ENCODE data around the gene EMB. TPM values are rescaled to one million over a fixed set of nuclear protein-coding genes. Genes with fewer than 3 reads are reported as not detected.
"Not testable (repeated sequence)": the region's sequence is repeated elsewhere in the genome, so short reads cannot be mapped to it uniquely, and the experiment has no call there.

EMB gene
- total and polyA plus RNA-seq, 2 experiments from 2014 or later = 24.6 to 40.0 TPM

GRCh38 chr5:50462579-50462978 lies 21.5 kb upstream of the EMB start:
- H3K27ac Mint-ChIP-seq; H3K27me3 Mint-ChIP-seq (ENCODE audit: insufficient read depth, low read depth, poor library complexity); H3K4me3 ChIP-seq: not testable (repeated sequence)

DNA sequence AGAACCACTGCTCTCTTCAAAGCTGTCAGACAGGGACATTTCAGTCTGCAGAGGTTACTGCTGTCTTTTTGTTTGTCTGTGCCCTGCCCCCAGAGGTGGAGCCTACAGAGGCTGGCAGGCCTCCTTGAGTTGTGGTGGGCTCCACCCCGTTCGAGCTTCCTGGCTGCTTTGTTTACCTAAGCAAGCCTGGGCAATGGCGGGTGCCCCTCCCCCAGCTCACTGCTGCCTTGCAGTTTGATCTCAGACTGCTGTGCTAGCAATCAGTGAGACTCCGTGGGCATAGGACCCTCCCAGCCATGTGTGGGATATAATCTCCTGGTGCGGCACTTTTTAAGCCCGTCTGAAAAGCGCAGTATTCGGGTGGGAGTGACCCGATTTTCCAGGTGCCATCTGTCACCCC lies 17.3 kb upstream of the EMB start:
- H3K36me3 Mint-ChIP-seq (ENCODE audit: low read depth); H2AFZ ChIP-seq; DNase-seq (ENCODE audit: low spot score); H3K36me3 ChIP-seq (ENCODE audit: insufficient read depth); H3K4me3 Mint-ChIP-seq; H3K4me3 ChIP-seq; H3K4me1 ChIP-seq (ENCODE audit: insufficient read depth); H3K27ac Mint-ChIP-seq; H3K27ac ChIP-seq (ENCODE audit: low read depth); H3F3A ChIP-seq (replicated peaks; ENCODE audit: low read depth); H3K27me3 Mint-ChIP-seq (ENCODE audit: insufficient read depth, low read depth, poor library complexity); H4K20me1 ChIP-seq (replicated peaks; ENCODE audit: insufficient read depth); H3K9me2 ChIP-seq (ENCODE audit: insufficient read depth); H3K79me2 ChIP-seq (replicated peaks; ENCODE audit: insufficient read depth); H3K4me1 Mint-ChIP-seq; ATAC-seq; H3K27me3 ChIP-seq (ENCODE audit: insufficient read depth); H3K4me2 ChIP-seq: not testable (repeated sequence)
- peaks cover 51% of the 10 kb centered on the region for H3K9me3 Mint-ChIP-seq

More at GRCh38 chr5:50462579-50462978, 21.5 kb upstream of the EMB start:
- H3K79me2 ChIP-seq (replicated peaks; ENCODE audit: insufficient read depth); H3K27me3 ChIP-seq (ENCODE audit: insufficient read depth); H3K4me3 Mint-ChIP-seq; H3F3A ChIP-seq (replicated peaks; ENCODE audit: low read depth); H4K20me1 ChIP-seq (replicated peaks; ENCODE audit: insufficient read depth); H3K9me2 ChIP-seq (ENCODE audit: insufficient read depth); H3K36me3 ChIP-seq (ENCODE audit: insufficient read depth); H3K4me1 Mint-ChIP-seq; DNase-seq (ENCODE audit: low spot score); H3K27ac ChIP-seq (ENCODE audit: low read depth); ATAC-seq; H2AFZ ChIP-seq; H3K4me1 ChIP-seq (ENCODE audit: insufficient read depth); H3K4me2 ChIP-seq: not testable (repeated sequence)
- H3K36me3 Mint-ChIP-seq (ENCODE audit: low read depth) = peaks cover 13% of the 10 kb centered on the region; the same call in 1 of the 3 replicates
- peaks cover 36% of the 10 kb centered on the region for H3K9me3 Mint-ChIP-seq

DNA sequence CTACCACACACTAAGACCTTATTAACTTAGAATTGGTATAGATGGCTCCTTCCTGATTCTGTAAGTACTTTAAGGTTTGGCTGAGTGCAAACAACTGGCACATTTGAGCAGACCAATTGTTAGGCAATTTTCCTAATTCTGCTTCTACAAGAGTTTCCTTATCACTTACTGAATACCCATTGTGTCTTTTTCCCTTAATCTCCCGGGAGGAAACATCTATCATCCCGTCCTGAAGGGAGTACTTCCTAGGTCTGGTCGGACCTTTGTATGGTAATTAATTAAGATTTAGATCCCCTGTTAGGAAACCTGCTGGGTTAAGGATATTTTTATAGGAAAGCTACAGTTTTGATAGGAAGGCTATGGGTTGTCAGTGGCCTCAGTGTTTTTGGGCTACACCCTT lies 8.2 kb upstream of the EMB start:
- not testable (repeated sequence) for H3K36me3 ChIP-seq (ENCODE audit: insufficient read depth); H3K4me1 Mint-ChIP-seq; H3K27me3 ChIP-seq (ENCODE audit: insufficient read depth); H3K9me2 ChIP-seq (ENCODE audit: insufficient read depth); H3K79me2 ChIP-seq (replicated peaks; ENCODE audit: insufficient read depth); H3K27ac ChIP-seq (ENCODE audit: low read depth); H3K4me2 ChIP-seq; H3K4me1 ChIP-seq (ENCODE audit: insufficient read depth); H3K27ac Mint-ChIP-seq; DNase-seq (ENCODE audit: low spot score); H3K4me3 ChIP-seq; H3K4me3 Mint-ChIP-seq; H3K27me3 Mint-ChIP-seq (ENCODE audit: insufficient read depth, low read depth, poor library complexity); H4K20me1 ChIP-seq (replicated peaks; ENCODE audit: insufficient read depth); ATAC-seq; H3K36me3 Mint-ChIP-seq (ENCODE audit: low read depth); H3F3A ChIP-seq (replicated peaks; ENCODE audit: low read depth)
- 0 out of 2 replicates have a peak overlapping the region, but pooled peaks have one; percentile 38 for H2AFZ ChIP-seq
- peaks cover 29% of the 10 kb centered on the region for H3K9me3 Mint-ChIP-seq

DNA sequence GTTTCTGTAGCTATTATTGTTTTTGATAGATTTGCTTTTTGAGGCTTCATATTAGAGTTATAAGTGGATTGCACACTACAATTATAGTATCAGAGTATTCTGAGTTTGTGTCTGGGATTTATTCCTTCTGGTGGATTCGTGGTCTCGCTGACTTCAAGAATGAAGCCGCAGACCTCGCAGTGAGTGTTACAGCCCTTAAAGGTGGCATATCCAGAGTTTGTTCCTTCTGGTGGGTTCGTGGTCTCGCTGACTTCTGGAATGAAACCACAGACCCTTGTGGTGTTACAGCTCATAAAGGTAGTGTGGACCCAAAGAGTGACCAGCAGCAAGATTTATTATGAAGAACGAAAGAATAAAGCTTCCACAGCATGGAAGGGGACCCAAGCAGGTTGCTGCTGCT lies 6.9 kb upstream of the EMB start:
- H3K4me1 Mint-ChIP-seq = no peaks in the 10 kb centered on the region
- peaks cover 17% of the 10 kb centered on the region for H3K9me3 Mint-ChIP-seq
- H3K27ac Mint-ChIP-seq = no peak overlapping the region
- no peak overlapping the region for H3K4me3 Mint-ChIP-seq
- no peak for ATAC-seq
- Histone ChIP-seq H3K4me3 (no peak overlapping the region), H3K79me2 (replicated peaks; ENCODE audit: insufficient read depth) (no peaks in the 10 kb centered on the region), H3K27ac (ENCODE audit: low read depth) (no peak overlapping the region), H3K4me1 (ENCODE audit: insufficient read depth) (no peaks in the 10 kb centered on the region), H3K4me2 (no peak overlapping the region), H3F3A (replicated peaks; ENCODE audit: low read depth) (no peaks in the 10 kb centered on the region), H3K36me3 (ENCODE audit: insufficient read depth) (no peaks in the 10 kb centered on the region), H4K20me1 (replicated peaks; ENCODE audit: insufficient read depth) (no peaks in the 10 kb centered on the region), H3K27me3 (ENCODE audit: insufficient read depth) (no peaks in the 10 kb centered on the region), H2AFZ (no peak overlapping the region), H3K9me2 (ENCODE audit: insufficient read depth) (peaks cover 3% of the 10 kb centered on the region; the same call in 1 of the 2 replicates)
- no peak for DNase-seq (ENCODE audit: low spot score)
- H3K36me3 Mint-ChIP-seq (ENCODE audit: low read depth) = no peaks in the 10 kb centered on the region; the same call in 2 of the 3 replicates
- H3K27me3 Mint-ChIP-seq (ENCODE audit: insufficient read depth, low read depth, poor library complexity) = no peaks in the 10 kb centered on the region
- no peak for TF ChIP-seq ZNF114 (CRISPR knock-in tag; IDR thresholded peaks at IDR 0.05)
- TF ChIP-seq ZNF331 (CRISPR knock-in tag; IDR thresholded peaks at IDR 0.05; ENCODE audit: low read depth) = no peak
- TF ChIP-seq, protein P1, sequence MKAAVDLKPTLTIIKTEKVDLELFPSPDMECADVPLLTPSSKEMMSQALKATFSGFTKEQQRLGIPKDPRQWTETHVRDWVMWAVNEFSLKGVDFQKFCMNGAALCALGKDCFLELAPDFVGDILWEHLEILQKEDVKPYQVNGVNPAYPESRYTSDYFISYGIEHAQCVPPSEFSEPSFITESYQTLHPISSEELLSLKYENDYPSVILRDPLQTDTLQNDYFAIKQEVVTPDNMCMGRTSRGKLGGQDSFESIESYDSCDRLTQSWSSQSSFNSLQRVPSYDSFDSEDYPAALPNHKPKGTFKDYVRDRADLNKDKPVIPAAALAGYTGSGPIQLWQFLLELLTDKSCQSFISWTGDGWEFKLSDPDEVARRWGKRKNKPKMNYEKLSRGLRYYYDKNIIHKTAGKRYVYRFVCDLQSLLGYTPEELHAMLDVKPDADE (IDR thresholded peaks at IDR 0.05) = no peak
